Right hindlimb (tissue), 1 donor: Measurements from ENCODE around the gene MBD6.

Experiments used
- DNase-seq: peaks from one replicate; pipeline ENCODE4 v3.0.0-alpha.2; 2018

Gene MBD6, protein sequence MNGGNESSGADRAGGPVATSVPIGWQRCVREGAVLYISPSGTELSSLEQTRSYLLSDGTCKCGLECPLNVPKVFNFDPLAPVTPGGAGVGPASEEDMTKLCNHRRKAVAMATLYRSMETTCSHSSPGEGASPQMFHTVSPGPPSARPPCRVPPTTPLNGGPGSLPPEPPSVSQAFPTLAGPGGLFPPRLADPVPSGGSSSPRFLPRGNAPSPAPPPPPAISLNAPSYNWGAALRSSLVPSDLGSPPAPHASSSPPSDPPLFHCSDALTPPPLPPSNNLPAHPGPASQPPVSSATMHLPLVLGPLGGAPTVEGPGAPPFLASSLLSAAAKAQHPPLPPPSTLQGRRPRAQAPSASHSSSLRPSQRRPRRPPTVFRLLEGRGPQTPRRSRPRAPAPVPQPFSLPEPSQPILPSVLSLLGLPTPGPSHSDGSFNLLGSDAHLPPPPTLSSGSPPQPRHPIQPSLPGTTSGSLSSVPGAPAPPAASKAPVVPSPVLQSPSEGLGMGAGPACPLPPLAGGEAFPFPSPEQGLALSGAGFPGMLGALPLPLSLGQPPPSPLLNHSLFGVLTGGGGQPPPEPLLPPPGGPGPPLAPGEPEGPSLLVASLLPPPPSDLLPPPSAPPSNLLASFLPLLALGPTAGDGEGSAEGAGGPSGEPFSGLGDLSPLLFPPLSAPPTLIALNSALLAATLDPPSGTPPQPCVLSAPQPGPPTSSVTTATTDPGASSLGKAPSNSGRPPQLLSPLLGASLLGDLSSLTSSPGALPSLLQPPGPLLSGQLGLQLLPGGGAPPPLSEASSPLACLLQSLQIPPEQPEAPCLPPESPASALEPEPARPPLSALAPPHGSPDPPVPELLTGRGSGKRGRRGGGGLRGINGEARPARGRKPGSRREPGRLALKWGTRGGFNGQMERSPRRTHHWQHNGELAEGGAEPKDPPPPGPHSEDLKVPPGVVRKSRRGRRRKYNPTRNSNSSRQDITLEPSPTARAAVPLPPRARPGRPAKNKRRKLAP

DNA sequence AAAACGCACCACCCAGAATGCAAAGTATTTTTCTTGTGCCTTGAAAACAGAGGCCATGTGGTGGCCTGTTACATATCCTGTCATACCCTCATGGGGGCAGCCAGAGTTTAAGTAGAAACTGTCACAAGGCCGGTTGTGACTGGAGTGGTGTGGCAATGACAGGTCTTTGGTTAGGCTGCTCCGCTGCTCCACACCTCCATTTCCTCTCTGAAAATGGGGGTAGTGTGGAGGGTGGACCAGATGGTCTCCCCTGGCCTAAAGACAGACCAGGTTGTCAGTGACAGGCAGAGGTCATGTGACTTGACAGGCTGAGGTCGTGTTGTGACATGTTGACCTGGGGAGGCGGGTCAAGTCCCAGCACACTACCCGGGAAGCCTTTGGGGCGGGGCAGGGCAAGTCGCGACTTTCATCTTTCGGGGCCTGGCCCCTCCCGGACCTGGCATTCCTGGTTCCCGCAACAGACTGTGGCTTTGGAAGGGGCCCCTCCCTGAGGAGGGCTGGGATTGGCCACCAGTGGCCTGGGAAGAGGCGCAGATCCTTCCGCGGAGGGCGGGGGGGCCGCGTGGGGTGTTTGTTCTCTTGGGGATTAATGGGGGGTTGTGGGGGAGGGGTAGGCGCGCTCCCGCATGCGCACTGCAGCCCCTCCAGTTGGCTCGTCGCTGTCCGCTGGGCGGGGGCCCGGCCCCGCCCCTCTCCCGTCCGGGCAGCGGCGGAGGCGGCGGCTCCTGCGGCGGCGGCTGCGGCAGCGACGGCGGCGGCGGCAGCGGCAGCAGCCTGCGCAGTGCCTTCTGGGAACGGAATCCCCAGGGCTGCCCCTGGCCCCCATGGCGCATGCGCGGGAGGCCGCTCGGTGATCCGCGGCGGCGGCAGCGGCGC is at the start of gene MBD6:
Gene MBD6, plus strand, starts transcription at position 814 of the 876 bp plus-strand sequence. CDS start 1,480 bp downstream, outside the sequence.
- peak; percentile 92 for DNase-seq

DNA sequence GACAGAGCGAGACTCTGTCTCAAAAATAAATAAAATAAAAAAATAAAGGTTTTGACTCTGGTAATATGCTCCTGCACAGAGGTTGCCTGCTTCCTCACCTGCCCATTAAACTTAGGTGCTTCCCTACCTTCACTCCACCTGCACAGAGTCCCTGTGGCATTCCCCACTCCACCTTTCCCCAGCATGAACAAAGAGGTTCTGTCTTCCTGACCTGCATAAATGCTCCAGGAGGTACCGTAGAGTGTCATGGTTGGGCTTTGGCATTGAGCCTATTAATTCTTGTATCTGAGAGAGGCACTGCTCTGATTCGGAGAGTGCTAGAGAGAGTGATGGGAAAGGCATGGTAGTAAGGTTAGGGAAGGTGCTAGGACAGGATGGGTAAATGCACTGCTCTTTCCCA is 49.2 kb upstream of the MBD6 start:
- DNase-seq = no peak

DNA sequence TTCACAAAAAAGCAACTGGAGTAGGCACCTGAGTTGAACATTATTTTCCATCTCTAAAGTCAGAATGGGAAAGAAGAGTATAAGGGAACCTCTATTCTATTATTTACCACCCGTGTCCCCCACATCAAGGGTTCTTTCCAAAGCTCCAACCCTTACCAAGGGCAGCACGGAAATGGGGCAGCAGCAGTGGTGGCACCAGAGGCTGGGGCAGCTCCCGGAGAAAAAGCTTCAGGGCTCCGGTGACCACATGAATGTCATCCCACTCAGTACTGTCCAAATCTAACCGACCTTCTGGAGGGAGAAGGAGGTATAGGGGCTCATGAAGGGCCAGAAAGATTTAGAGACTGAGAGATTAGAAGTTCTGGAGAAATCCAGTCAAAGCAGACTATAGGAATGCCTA is 48.7 kb upstream of the MBD6 start:
- no peak for DNase-seq

DNA sequence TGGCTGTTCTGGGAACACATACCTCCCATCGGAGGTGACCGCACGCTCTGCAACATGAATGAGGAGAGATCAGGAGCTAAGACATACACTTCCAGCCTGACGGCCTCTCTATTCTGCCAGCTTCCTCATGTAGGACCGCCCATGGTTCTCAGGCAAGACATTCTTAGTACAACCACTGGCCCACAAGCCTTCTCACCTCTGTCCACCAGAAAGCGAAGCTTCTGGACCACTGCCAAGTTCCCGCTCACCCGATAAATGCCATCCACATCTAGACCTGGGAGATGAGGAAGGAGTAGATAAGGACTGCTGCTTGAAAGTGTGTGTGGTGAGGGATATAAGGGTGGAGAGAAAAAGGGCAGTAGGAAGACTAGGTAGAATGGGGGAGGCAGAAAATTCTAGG is 48.2 kb upstream of the MBD6 start:
- DNase-seq = no peak

DNA sequence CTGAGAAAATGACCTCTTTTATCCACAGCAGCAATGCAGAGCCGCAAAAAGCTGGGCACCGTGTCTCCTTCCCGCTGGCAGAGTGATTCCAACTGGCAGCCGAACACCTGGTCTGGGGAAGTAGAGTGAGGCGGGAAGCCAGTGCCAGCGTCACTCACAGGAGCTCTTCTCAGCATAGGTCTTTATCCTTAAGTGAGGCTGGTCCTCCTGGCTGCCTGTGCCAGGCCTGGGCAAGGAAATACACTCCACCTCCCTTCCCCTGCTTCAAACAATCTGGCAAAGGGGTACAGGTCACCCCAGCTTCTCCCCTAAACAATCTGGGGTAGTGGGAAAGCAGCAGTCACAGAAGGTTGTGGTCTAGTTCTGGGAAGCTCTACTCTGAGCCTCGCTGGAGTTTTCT is 47.8 kb upstream of the MBD6 start:
- DNase-seq = no peak

DNA sequence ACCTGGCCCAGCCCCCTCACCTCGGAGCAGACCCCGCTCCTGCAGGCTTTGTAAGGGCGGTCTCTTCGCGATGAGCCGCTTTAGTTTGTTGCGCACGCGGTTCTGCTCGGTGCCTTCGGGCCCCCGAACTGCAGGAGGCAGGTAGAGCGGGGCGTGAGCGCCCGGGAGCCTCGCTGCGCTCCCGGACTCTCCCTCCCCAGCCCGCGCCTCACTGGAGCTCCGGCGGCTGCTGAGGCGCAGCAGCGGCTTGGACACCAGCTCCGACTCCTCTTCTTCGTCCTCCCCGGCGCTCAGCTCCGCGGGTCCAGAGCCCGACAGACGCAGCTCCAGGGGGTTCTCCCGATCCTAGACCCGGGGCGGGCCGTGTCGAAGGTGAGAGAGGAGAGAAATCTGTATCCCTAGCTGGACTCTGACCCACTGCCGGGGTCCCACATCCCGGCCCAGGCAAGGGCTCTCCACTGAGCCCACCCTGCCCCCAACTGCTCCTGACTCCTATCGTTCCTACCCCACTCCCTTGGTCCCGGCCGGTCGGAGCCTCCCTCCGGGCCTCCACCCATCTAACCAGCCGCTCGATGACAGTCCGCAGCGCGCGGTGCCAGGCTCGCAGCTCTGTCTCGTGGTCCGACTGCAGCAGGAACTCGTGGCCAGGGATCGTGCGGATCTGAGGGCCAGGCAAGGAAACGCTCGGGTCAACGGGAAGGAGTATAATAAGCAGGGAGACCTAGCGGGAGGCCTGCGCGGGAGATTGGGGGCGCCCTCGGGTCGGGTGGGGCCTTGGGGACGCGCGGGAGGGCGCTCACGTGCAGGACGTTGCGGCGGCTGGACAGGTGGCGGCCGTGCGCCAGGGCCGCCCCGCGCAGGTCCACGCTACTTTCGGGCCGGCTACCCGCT is 47.1 kb upstream of the MBD6 start:
- DNase-seq = no peak

DNA sequence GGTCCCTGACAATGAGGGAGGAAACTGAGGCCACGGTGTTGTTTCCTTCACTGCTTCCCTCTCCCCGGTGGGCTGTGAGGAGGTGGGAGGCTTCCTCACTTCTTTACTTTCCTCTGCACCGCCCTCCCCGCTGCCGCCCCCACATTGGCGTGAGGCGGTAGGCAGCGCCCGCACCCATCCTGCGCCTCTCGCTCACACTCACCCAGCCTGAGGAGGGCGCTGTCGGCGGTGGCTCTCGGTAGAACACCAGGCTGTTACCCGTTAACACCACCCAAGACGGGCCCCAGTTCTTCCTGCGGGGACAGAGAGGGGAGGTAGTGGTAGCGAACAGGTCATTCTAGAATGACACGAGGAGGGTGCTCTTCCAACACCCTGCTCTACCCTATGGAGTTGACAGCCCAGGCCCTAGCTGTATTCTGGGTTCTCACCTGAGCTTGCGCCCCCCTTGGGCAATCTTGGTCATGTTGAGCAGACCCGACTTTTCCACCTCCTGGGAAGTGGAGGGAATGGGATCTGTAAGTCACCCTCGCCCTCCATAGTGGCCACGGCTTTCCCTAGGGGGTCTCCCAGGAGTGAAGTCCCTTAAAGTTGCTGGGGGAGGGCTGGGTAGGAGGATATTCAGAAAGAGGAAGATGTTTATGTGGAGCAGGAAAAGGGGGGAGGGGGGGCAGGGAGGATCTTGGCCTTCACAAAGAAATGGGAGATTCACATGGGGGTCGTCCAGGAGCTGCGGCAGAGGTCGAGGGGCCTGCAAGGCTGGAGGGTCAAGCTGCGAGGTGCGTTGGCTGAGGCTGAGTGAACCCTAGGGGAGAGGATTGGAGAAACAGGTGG is 46.2 kb upstream of the MBD6 start:
- DNase-seq = no peak

DNA sequence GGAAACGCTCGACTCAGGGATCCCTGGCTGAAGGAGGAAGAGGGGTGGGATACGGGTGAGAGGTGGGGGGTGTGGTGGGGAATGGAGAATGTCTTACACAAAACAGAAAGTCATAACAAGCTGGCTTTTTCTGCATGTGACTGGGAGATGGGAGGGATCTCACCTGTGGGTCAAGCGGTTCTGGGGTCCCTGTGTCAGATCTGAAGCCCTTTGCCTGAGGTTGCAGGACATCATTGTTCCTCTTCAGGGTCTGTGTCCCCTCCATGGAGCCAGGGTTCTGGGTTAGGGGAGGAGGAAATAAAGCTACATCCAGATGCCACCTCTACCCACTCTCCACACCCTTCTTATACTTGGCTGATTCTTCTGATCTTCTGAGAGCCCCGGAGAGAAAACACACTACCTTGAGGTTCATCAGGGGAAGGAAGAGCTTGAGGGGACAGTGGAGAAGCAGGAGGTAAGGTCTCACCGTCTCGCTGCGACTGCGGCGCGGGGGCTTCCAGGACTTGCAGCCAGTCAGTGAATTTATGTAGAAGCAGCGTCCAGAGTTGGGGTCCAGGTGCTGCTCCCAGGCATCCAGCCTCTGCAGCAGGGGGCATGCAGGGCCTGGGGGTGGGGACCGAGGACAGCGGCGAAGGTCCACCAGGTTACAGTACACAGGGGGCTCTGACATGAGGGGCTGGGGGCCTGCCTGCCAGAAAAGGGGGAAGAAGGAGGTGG is 45.5 kb upstream of the MBD6 start:
- DNase-seq = no peak

DNA sequence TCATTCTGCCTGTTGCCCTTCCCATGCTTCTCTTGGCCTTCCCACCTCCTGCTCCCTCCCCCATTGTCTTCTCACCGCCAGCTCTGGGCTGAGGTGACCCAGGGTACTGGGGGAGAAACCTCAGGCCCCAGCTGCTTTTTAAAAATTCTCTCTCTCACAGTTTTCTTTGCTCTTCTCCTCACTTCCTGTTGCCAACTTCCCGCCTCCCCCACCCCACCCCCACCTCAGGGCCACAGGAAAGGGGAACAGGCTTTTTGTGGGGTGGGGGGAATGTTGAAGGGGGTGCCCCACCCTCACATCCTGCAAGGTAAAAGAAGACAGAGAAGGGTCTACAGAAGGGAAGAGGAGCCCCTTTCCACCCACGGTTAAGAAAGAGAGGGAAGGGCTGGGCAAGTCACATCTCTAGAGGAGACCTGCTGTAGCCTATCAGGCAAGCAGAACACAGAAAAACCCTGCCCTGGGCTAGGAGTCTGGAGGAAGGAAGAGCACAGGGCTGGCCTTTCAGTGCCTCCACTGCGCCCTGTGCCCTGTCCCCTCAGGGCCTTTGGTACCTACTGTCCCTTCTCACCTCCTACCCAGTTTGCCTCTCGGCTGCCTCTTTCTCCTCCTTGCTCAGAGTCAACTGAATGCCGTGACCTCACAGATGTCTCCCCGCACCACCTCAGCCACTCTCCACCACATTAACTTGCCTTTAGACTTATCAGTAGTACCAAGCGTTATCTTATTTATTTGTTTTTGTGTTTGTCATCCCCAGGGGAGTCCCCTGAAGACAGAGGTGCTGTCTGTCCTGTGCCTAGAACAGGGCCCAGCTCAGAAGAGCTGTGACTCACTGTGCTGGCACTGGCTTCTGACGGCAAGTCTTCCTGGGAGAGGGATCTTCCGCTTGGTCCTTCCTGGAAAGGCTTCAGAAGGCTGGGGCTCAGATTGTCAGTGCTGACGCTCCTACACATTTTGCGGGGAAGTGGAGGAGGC is 44.6 kb upstream of the MBD6 start:
- DNase-seq = no peak

DNA sequence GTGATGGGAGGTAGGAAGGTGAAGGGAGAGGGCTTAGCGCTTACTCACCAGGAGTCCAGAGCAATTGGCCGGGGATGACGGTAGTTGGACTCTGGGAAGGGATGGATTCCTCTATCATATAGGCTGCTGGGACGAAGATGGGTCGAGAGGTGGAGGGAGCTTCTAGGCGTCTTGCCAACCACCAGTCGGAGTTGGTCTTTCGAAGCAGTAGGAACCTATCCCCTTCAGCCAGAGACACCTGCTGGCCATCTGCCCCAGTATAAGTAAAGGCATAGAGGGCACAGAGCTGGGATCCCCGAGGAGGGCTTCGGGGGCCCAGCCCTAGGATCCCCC is 43.6 kb upstream of the MBD6 start:
- no peak for DNase-seq

DNA sequence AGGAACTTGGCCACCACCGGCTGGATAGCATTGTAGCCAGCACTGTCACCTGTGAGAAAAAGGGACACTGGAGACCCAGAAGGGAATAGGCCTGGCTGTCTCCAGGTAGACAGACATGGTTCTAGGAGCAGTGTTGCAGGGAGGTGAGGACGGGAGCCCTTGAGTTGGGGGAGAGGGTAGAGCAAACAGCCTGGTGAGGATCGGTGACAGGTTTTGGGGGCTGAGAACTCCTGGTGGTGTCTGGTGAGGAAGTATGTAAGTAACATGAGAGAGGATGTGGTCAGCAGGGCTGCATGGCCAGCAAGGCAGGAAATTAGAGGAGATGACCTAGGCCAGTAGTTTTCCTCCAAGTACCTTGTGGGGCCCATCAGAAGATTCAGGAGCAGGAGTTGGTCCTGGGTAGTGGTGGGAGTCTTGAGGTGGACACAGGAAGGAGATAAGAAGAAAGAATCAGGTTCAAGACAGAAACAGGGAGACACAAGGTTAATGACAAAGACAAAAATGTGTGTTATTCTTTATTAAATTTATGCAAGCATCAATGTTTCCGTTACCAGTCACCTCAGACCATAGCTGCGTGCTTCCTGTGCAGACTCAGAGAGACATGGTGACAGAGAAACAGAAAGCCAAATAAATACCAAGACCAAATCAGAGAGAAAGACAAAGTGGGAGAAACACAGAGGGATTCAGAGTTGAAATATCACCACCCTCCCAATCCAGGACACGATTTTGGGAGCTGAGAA is 43.1 kb upstream of the MBD6 start, which contains the start of gene ARHGAP9:
Gene ARHGAP9, minus strand, starts transcription at position 491 of the 740 bp plus-strand sequence. Its CDS starts 460 bp downstream, at position 31.
- no peak for DNase-seq

DNA sequence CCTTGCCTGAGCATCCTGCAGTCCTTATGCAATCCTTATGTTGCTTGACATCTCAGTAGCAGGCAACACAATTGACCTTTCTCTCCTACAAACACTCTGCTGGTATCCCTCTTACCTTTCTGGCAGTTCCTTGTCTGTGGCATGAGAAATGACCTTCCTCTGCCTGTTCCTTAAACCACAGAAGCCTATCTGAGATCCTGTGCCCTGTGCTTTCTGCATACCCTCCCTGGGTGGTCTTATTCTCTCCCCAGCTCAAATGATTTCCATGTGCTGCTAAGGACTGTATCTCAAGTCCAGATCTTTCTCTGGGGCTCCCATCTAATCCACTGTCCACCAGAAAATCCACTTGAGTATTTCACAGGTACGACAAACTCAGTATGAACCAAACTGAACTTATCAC is 41.0 kb upstream of the MBD6 start:
- DNase-seq = no peak

DNA sequence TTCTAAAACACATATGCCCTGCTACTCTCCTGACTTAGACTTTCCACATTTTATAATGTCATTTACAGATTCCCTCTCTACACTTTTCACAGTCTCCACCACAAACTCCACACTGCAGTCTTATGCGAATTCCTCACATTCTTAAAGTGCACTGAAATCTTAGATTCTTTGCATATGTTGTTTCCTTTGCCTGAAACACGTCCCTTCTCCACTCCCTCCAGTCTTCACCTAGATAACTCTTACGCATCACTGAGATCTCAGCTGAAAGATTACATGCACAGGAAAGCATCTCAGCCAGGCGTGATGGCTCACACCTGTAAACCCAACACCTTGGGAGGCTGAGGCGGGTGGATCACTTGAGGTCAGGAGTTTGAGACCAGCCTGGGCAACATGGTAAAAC is 39.2 kb upstream of the MBD6 start:
- DNase-seq = no peak

DNA sequence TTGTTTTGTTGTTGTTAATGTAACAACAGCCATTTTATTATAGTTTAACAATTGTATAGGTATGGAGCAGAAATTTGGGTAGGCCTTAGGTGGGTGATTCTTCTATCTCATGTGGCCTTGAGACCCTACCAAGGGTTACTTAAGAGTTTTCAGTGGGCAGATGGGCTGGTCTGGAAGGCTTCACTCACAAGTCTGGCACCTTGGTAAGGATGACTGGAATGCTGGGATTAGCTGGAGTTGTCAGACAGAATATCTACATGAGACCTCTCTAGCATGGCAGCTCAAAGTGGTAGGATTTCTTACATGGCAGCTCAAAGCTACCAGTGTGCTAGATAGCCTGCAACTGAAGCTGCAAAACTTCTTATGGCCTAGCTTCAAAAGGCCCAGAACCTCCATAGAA is 36.9 kb upstream of the MBD6 start:
- no peak for DNase-seq

DNA sequence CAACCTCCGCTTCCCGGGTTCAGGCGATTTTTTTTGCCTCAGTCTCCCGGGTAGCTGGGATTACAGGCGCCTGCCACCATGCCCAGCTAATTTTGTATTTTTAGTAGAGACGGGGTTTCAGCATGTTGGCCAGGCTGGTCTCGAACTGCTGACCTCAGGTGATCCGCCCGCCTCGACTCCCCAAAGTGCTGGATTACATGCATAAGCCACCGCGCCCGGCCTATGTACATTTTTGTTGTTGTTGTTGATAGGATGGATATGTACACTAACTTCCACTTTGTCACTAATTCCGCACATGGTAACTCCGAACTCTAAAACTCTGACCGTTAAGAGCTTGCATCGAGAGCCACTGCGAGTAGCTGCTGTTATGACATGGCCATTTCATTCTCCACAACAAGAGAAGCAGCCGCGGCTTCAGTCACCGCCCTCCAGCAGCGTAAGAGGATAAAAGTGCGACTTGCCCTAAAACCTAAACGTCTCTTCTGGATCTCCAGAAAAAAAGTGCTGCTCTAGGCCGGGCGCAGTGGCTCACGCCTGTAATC is 35.5 kb upstream of the MBD6 start:
- no peak for DNase-seq

DNA sequence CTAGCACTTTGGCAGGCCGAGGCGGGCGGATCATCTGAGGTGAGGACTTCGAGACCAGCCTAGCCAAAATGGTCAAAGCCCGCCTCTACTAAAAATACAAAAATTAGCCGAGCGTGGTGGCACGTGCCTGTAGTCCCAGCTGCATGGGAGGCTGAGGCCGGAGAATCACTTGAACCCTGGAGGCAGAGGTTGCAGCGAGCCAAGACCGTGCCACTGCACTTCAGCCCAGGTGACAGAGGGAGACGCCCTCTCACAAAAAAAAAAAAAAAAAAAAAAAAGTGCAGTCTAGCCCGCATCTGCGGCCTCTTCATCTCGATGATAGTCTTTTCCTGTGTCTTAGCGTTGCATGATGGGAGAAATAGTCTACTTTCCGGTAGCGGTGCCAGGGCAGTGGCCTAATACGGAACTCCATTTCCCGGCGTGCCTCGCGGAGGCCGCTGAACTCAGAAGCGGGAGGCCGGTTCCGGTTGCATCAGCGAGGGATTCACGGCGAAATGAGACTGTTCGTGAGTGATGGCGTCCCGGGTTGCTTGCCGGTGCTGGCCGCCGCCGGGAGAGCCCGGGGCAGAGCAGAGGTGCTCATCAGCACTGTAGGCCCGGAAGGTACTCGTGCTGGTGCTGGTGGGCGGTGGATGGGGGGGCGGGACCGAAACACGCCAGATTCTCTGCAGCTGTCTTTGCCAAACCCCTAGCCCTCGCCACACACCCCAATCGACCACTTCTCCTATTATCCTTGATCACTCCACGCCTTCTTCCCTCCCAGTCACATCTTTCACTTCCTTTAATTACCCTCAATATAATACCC is 34.8 kb upstream of the MBD6 start, which contains the start of gene MARS1:
Gene MARS1, plus strand, starts transcription at position 472 of the 805 bp plus-strand sequence. Its CDS starts 23 bp downstream, at position 495.
- peak; percentile 97 for DNase-seq
